Tibial nerve (tissue), 4 donors: ENCODE results near the gene CLMN.

ENCODE experiments used
- EP300 ChIP-seq, 2 donors: sonication (generic); formaldehyde crosslinking; IDR thresholded peaks; one replicate each; pipeline ENCODE4 v1.6.1; 2017; ENCODE audit warnings: antibody characterized with exemption in 2 of 2, mild to moderate bottlenecking in 1 of 2
- POLR2A ChIP-seq, 2 donors: fragments of 450-650 bp; IDR thresholded peaks; one replicate each; pipeline ENCODE4 v1.6.1; 2017; ENCODE audit warnings: antibody characterized with exemption in 2 of 2, mild to moderate bottlenecking in 2 of 2, moderate library complexity in 2 of 2
- TF ChIP-seq, protein P1 (sequence below), 5 experiments: fragments of 200-600 bp in 3 of 5; fragments of 450-650 bp in 2 of 5; sonication (generic) in 3 of 5; IDR thresholded peaks; one replicate each; pipeline ENCODE4 v1.5.1; 2016 to 2019; ENCODE audit warnings: antibody characterized with exemption in 5 of 5, mild to moderate bottlenecking in 3 of 5, moderate library complexity in 2 of 5

DNA sequence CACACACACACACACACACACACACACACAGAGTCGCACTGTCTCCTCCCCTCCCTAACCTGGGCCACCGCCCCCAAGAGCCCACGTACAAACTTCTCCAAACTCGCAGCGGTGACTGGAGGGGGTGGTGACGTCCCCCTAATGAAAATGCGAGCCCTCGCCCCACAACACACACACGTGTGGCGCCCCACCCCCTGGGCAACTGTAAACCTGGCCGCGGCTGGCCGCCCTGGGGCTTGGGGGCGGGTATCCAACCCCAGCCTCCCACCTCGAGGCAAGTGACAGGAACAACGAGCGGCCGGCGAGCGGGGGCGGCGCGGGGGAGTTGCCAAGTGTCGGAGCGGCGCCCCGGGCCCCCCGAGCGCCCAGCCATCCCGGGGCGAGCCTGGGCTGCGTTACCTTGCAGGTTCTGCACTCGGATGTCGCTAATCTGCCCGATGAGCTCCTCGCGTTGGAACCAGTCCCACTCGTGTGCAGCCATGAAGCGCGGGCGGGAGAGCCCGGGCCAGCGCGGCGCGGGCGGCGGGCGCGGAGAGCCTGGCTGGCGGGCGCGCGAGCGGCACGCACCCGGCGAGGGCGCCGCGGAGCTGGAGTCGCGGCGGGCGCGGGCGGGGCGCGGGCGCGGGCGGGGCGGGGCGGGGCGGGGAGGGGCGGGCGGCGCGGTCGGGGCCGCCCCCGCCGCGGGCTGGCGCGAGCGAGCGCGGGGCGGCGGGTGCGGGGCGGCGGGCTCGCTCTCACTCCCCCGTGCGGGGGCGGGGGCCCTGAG lies at the start of gene CLMN:
- TF ChIP-seq, protein P1, sequence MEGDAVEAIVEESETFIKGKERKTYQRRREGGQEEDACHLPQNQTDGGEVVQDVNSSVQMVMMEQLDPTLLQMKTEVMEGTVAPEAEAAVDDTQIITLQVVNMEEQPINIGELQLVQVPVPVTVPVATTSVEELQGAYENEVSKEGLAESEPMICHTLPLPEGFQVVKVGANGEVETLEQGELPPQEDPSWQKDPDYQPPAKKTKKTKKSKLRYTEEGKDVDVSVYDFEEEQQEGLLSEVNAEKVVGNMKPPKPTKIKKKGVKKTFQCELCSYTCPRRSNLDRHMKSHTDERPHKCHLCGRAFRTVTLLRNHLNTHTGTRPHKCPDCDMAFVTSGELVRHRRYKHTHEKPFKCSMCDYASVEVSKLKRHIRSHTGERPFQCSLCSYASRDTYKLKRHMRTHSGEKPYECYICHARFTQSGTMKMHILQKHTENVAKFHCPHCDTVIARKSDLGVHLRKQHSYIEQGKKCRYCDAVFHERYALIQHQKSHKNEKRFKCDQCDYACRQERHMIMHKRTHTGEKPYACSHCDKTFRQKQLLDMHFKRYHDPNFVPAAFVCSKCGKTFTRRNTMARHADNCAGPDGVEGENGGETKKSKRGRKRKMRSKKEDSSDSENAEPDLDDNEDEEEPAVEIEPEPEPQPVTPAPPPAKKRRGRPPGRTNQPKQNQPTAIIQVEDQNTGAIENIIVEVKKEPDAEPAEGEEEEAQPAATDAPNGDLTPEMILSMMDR (IDR thresholded peaks at IDR 0.05), result no peak
- TF ChIP-seq POLR2A (IDR thresholded peaks at IDR 0.05) (peak in 1 of 2 donors; percentile 35), EP300 (IDR thresholded peaks at IDR 0.05) (peak in 1 of 2 donors; percentile 23)
